Panc1 (cell line): ENCODE results near the gene CDIPT. TPM values are rescaled to one million over a fixed set of nuclear protein-coding genes. Genes with fewer than 3 reads are reported as not detected.

Source experiments
- ATAC-seq: fragments of 200-7000 bp; cut with Tn5 transposase; 2 replicates; pipeline ENCODE4 v1.9.1; 2020; ENCODE audit warnings: mild to moderate bottlenecking, moderate library complexity
- BruUV-seq: library from RNA; stranded (reverse); fragments of 400-500 nt; replicated peaks from 2 replicates; lab custom pipeline; 2021; lab: Mats Ljungman, UMichigan
- CTCF ChIA-PET: fragments of 300-600 bp; sonication (Branson Sonifier 250); formaldehyde crosslinking; loops from one replicate; lab custom pipeline; 2022; ENCODE audit warnings: antibody characterized with exemption; lab: Charles Lee
- POLR2A ChIA-PET: fragments of 300-600 bp; sonication (Branson Sonifier 250); formaldehyde crosslinking; loops from one replicate; lab custom pipeline; 2022; ENCODE audit warnings: antibody characterized with exemption; lab: Charles Lee
- DNase-seq: peaks from one replicate; pipeline ENCODE4 v3.0.0-alpha.2; 2010; ENCODE audit warnings: low read depth, low spot score
- H3K27ac ChIP-seq: 2 replicates; pipeline ENCODE4 v1.5.1; 2011; ENCODE audit warnings: mild to moderate bottlenecking, low read length, inconsistent platforms
- H3K27me3 ChIP-seq: fragments of 200-500 bp; sonication (Bioruptor generic); 2 replicates; pipeline ENCODE4 v1.6.0; 2014; ENCODE audit warnings: low read length, inconsistent platforms; ENCODE audit not compliant: control insufficient read depth, insufficient read depth
- H3K36me3 ChIP-seq: fragments of 200-500 bp; sonication (Bioruptor generic); 2 replicates; pipeline ENCODE4 v1.5.1; 2014; ENCODE audit warnings: inconsistent platforms, mild to moderate bottlenecking, low read length, moderate library complexity; ENCODE audit not compliant: control insufficient read depth, insufficient read depth
- H3K4me1 ChIP-seq: 2 replicates; pipeline ENCODE4 v1.5.1; 2011; ENCODE audit warnings: inconsistent platforms, mild to moderate bottlenecking, low read length, moderate library complexity; ENCODE audit not compliant: control insufficient read depth, insufficient read depth
- H3K4me3 ChIP-seq, 2 experiments: 2 replicates each; pipeline ENCODE4 v1.5.1; 2011 to 2012; ENCODE audit warnings: low read depth in 2 of 2, low read length in 2 of 2, mild to moderate bottlenecking in 2 of 2, inconsistent platforms in 1 of 2, moderate library complexity in 1 of 2
- H3K9me3 ChIP-seq: fragments of 200-500 bp; sonication (Bioruptor generic); 2 replicates; pipeline ENCODE4 v1.5.1; 2014; ENCODE audit warnings: low read depth, mild to moderate bottlenecking, inconsistent platforms, low read length, moderate library complexity; ENCODE audit not compliant: control insufficient read depth, insufficient read depth
- POLR2AphosphoS5 ChIP-seq: IDR thresholded peaks from 2 replicates; pipeline ENCODE4 v1.6.1; 2012; ENCODE audit warnings: mild to moderate bottlenecking, low read depth, low read length, moderate library complexity
- SIN3A ChIP-seq: IDR thresholded peaks from 2 replicates; pipeline ENCODE4 v1.6.1; 2012; ENCODE audit warnings: low read depth, mild to moderate bottlenecking, low read length, moderate library complexity, borderline replicate concordance; ENCODE audit not compliant: insufficient read depth
- TCF7L2 ChIP-seq: IDR thresholded peaks from 2 replicates; pipeline ENCODE4 v1.6.1; 2011; ENCODE audit warnings: mild to moderate bottlenecking, low read depth, low read length, inconsistent platforms
- in situ Hi-C: cut with HindIII; loops from 2 replicates; pipeline ENCODE4 v1.10.0; 2016; ENCODE audit warnings: low sequenced_read_pairs, low pct_unique_long_range_greater_than_20kb
- intact Hi-C: fragments of 100-400 bp; cut with micrococcal nuclease; formaldehyde crosslinking; loops from one replicate; pipeline ENCODE4 v1.10.0; 2022; ENCODE audit not compliant: unreplicated experiment
- total RNA-seq: library from RNA; stranded (reverse); gene quantifications from one replicate; pipeline ENCODE4 v1.2.1, GENCODE V29; 2021; ENCODE audit not compliant: unreplicated experiment
- TF ChIP-seq, protein P1 (sequence below): fragments of 450-650 bp; IDR thresholded peaks from 2 replicates; pipeline ENCODE4 v1.5.1; 2017; ENCODE audit warnings: mild to moderate bottlenecking
- TF ChIP-seq, protein P2 (sequence below), 2 experiments: IDR thresholded peaks; 2 replicates each; pipeline ENCODE4 v1.6.1; 2011 to 2012; ENCODE audit warnings: low read depth in 2 of 2, control low read depth in 1 of 2, low read length in 1 of 2, mild to moderate bottlenecking in 1 of 2, moderate library complexity in 1 of 2; ENCODE audit not compliant: insufficient read depth in 1 of 2

CDIPT gene
- total RNA-seq, 1 experiment from 2014 or later: 71.6 TPM

DNA sequence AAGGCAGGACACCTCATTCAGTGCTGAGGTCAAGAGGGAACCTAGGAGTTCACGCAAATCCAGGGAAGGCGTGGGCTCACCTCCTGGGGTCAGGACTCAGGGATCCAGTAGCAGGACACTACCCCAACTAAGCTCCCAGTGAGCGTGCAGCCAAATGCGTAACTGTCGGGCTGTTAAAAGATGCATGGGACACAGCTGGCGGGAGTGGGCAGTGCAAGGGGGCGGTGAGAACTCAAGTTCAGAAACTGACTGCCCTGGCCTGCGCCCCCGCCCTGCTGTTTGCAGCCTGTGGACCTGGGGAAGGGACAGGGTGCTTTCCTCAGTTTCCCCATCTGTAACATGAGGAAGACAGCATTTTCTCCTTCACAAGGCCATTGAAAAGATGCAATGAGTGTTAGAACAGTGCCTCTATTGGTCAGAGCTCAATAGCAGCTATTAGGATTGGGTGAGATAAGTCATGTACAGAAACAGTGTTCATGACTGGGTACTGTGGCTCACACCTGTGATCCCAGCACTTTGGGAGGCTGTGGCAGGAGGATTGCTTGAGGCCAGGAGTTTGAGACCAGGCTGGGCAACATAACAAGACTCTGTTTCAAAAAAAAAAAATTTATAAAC, 20.2 kb downstream of the CDIPT start:
- ChIA-PET POLR2A (no interaction called here), CTCF (interaction anchor here (0.9 kb wide), 1 partner anchor 122 kb away, joined by 3 read pairs; no protein-coding TSS in a partner anchor)
- no peak for DNase-seq
- TF ChIP-seq, protein P1, sequence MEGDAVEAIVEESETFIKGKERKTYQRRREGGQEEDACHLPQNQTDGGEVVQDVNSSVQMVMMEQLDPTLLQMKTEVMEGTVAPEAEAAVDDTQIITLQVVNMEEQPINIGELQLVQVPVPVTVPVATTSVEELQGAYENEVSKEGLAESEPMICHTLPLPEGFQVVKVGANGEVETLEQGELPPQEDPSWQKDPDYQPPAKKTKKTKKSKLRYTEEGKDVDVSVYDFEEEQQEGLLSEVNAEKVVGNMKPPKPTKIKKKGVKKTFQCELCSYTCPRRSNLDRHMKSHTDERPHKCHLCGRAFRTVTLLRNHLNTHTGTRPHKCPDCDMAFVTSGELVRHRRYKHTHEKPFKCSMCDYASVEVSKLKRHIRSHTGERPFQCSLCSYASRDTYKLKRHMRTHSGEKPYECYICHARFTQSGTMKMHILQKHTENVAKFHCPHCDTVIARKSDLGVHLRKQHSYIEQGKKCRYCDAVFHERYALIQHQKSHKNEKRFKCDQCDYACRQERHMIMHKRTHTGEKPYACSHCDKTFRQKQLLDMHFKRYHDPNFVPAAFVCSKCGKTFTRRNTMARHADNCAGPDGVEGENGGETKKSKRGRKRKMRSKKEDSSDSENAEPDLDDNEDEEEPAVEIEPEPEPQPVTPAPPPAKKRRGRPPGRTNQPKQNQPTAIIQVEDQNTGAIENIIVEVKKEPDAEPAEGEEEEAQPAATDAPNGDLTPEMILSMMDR: no peak
- TF ChIP-seq, protein P2, sequence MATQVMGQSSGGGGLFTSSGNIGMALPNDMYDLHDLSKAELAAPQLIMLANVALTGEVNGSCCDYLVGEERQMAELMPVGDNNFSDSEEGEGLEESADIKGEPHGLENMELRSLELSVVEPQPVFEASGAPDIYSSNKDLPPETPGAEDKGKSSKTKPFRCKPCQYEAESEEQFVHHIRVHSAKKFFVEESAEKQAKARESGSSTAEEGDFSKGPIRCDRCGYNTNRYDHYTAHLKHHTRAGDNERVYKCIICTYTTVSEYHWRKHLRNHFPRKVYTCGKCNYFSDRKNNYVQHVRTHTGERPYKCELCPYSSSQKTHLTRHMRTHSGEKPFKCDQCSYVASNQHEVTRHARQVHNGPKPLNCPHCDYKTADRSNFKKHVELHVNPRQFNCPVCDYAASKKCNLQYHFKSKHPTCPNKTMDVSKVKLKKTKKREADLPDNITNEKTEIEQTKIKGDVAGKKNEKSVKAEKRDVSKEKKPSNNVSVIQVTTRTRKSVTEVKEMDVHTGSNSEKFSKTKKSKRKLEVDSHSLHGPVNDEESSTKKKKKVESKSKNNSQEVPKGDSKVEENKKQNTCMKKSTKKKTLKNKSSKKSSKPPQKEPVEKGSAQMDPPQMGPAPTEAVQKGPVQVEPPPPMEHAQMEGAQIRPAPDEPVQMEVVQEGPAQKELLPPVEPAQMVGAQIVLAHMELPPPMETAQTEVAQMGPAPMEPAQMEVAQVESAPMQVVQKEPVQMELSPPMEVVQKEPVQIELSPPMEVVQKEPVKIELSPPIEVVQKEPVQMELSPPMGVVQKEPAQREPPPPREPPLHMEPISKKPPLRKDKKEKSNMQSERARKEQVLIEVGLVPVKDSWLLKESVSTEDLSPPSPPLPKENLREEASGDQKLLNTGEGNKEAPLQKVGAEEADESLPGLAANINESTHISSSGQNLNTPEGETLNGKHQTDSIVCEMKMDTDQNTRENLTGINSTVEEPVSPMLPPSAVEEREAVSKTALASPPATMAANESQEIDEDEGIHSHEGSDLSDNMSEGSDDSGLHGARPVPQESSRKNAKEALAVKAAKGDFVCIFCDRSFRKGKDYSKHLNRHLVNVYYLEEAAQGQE (IDR thresholded peaks at IDR 0.05; ENCODE audit: insufficient read depth in 1 of 2, low read depth in 2 of 2, low read length in 1 of 2): no peak
- TF ChIP-seq SIN3A: no peak
- TF ChIP-seq TCF7L2: no peak
- no peak for TF ChIP-seq POLR2AphosphoS5
- H3K36me3 ChIP-seq: no peaks in the 10 kb centered on the region; the same call in 1 of the 2 replicates
- H3K4me1 ChIP-seq: no peaks in the 10 kb centered on the region
- no peak; the same call in 1 of the 2 replicates for ATAC-seq
- intact Hi-C loops (no loop called here), in situ Hi-C loops (no loop called here)
- no TSS peak for BruUV-seq
- H3K27me3 ChIP-seq: no peaks in the 10 kb centered on the region
- H3K4me3 ChIP-seq: no peak overlapping the region
- no peaks in the 10 kb centered on the region for H3K9me3 ChIP-seq
- no peak overlapping the region for H3K27ac ChIP-seq

DNA sequence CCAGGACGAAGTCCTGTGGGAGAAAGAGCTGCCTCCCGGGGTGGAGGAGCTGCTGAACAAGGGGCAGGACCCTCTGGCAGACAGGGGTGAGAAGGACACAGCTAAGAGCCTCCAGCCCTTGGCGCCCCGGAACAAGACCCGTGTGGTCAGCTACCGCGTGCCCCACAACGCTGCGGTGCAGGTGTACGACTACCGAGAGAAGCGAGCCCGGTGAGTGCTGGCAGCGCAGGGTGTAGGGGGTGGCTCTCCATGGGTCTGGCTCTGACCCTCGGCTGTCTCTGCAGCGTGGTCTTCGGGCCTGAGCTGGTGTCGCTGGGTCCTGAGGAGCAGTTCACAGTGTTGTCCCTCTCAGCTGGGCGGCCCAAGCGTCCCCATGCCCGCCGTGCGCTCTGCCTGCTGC, 21.4 kb downstream of the CDIPT start:
- no peaks in the 10 kb centered on the region for H3K4me1 ChIP-seq
- H3K27ac ChIP-seq: no peak overlapping the region
- H3K9me3 ChIP-seq: no peaks in the 10 kb centered on the region
- ChIA-PET CTCF (no interaction called here), POLR2A (no interaction called here)
- intact Hi-C loops (no loop called here), in situ Hi-C loops (no loop called here)
- BruUV-seq: no TSS peak
- H3K4me3 ChIP-seq: no peak overlapping the region
- no peaks in the 10 kb centered on the region; the same call in 1 of the 2 replicates for H3K36me3 ChIP-seq
- DNase-seq (no peak), ATAC-seq (no peak)
- TF ChIP-seq, protein P2 (IDR thresholded peaks at IDR 0.05; ENCODE audit: insufficient read depth in 1 of 2, low read depth in 2 of 2, low read length in 1 of 2): no peak
- TF ChIP-seq, protein P1: no peak
- TF ChIP-seq SIN3A: no peak
- TF ChIP-seq TCF7L2: no peak
- TF ChIP-seq POLR2AphosphoS5: no peak
- H3K27me3 ChIP-seq: no peaks in the 10 kb centered on the region
